Measurements from ENCODE around the gene DAB2IP.

DAB2IP gene

GRCh38 chr9:121707477-121708424 is 56.3 kb downstream of the DAB2IP start:
- H3K27ac ChIP-seq = no peak overlapping the region
- TF ChIP-seq CTCF (conservative IDR thresholded peaks at IDR 0.05) = no peak

- peak overlapping the region; percentile 41 for H3K27ac ChIP-seq
- TF ChIP-seq CTCF (conservative IDR thresholded peaks at IDR 0.05) = no peak
These were observed 57.5 kb downstream of the DAB2IP start for GRCh38 chr9:121708768-121709488.

GRCh38 chr9:121709798-121710197 is 58.4 kb downstream of the DAB2IP start:
- no peak for TF ChIP-seq CTCF (conservative IDR thresholded peaks at IDR 0.05)
- H3K27ac ChIP-seq = peak overlapping the region; percentile 41

DNA sequence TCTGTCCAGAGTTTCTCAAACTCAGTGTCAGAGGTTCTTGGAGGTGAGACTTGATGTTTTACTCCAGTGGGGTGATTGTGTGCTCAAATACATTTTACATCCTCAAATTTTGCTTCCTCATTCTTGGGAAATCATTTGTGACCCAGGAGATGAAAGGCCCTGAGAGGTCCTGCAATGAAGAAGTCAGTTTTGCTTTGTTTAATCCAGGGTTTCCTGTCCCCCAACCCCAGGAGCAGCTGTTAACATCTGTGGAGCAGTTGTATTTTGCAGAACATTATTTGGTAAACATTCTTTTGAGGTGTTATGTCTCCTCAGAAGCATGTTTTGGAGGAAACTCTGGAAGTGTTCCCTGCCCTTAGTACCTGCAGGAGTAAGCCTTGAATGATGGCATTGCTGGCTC is 59.8 kb downstream of the DAB2IP start:
- H3K27ac ChIP-seq = no peak overlapping the region
- no peak for TF ChIP-seq CTCF (conservative IDR thresholded peaks at IDR 0.05)

GRCh38 chr9:121711797-121712196 is 60.4 kb downstream of the DAB2IP start:
- no peak overlapping the region for H3K27ac ChIP-seq
- TF ChIP-seq CTCF (conservative IDR thresholded peaks at IDR 0.05) = no peak

DNA sequence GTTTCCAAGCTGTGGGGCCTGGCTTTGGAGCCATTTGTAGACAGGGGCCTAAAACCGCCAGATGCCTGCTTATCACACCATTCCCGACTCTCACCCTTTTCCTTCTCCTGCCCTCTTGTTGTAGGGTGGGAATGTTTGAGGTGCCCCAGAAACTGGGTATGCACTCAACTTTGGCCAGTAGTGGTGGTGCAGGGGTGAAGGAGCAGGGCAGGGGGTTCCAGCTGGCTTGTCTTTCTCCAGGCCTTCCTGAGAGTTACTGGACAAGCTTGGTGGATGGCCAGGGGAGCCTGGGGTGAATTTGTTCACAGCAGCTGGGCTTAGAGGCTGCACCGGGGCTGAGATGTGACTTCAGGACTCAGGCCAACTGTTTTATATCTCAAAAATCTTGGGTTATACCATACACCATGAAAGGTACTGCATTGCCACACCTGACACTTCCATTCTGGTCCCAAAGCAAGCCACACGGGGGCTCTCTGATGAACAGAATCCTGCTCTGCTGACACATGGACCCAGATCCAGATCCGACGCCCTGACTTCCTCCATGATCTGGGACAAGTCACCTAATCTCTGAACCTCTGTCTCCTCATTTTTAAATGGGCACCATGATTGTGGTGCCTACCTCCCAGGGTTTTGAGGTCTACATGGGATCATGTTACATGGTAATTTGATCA is 62.1 kb downstream of the DAB2IP start:
- TF ChIP-seq CTCF (conservative IDR thresholded peaks at IDR 0.05) = no peak
- no peak overlapping the region for H3K27ac ChIP-seq

All from VCaP (cell line).